Glutamatergic neuron (in vitro differentiated cells): ENCODE results near the gene LUZP4. TPM values are rescaled to one million over a fixed set of nuclear protein-coding genes. Genes with fewer than 3 reads are reported as not detected.
A peak's percentile ranks its signal among the peaks of the same experiment; 100 is the strongest.

ENCODE experiments used
- DNase-seq: peaks from one replicate; pipeline ENCODE4 v3.0.0; 2022
- H3K27ac Mint-ChIP-seq: one replicate; pipeline ENCODE4 v1.8.0; 2020; ENCODE audit warnings: mild to moderate bottlenecking, mixed read lengths, inconsistent platforms; ENCODE audit not compliant: unreplicated experiment
- H3K27me3 Mint-ChIP-seq: one replicate; pipeline ENCODE4 v1.8.0; 2020; ENCODE audit warnings: mild to moderate bottlenecking, moderate library complexity, mixed read lengths, inconsistent platforms; ENCODE audit not compliant: unreplicated experiment
- H3K36me3 Mint-ChIP-seq: one replicate; pipeline ENCODE4 v1.8.0; 2020; ENCODE audit warnings: mild to moderate bottlenecking, mixed read lengths, inconsistent platforms; ENCODE audit not compliant: unreplicated experiment
- H3K4me1 Mint-ChIP-seq: one replicate; pipeline ENCODE4 v1.8.0; 2020; ENCODE audit warnings: mild to moderate bottlenecking, low read depth, mixed read lengths, inconsistent platforms; ENCODE audit not compliant: unreplicated experiment
- H3K4me3 Mint-ChIP-seq: one replicate; pipeline ENCODE4 v1.8.0; 2020; ENCODE audit warnings: mild to moderate bottlenecking, mixed read lengths, inconsistent platforms; ENCODE audit not compliant: unreplicated experiment
- H3K9me3 Mint-ChIP-seq: one replicate; pipeline ENCODE4 v1.8.0; 2020; ENCODE audit warnings: mild to moderate bottlenecking, moderate library complexity, mixed read lengths, inconsistent platforms; ENCODE audit not compliant: unreplicated experiment
- total RNA-seq: library from RNA; stranded (reverse); fragmentation: NEBNext Ultra II Directional; extraction: Animal tissue kit (Norgen Biotek cat#: 25700); gene quantifications from one replicate; pipeline ENCODE4 v1.2.1, GENCODE V29; 2021; ENCODE audit not compliant: unreplicated experiment
- TF ChIP-seq, protein P1 (sequence below): fragments of 200-600 bp; sonication (generic); IDR thresholded peaks from one replicate; pipeline ENCODE4 v1.5.0; 2021; ENCODE audit not compliant: partially characterized antibody, unreplicated experiment

The LUZP4 gene
- total RNA-seq, 1 donor from 2014 or later = not detected

- Mint-ChIP-seq H3K27me3 (no peaks in the 10 kb centered on the region), H3K36me3 (no peaks in the 10 kb centered on the region), H3K4me3 (no peak overlapping the region), H3K27ac (no peak overlapping the region), H3K9me3 (no peaks in the 10 kb centered on the region), H3K4me1 (peaks cover 2% of the 10 kb centered on the region)
- TF ChIP-seq, protein P1, sequence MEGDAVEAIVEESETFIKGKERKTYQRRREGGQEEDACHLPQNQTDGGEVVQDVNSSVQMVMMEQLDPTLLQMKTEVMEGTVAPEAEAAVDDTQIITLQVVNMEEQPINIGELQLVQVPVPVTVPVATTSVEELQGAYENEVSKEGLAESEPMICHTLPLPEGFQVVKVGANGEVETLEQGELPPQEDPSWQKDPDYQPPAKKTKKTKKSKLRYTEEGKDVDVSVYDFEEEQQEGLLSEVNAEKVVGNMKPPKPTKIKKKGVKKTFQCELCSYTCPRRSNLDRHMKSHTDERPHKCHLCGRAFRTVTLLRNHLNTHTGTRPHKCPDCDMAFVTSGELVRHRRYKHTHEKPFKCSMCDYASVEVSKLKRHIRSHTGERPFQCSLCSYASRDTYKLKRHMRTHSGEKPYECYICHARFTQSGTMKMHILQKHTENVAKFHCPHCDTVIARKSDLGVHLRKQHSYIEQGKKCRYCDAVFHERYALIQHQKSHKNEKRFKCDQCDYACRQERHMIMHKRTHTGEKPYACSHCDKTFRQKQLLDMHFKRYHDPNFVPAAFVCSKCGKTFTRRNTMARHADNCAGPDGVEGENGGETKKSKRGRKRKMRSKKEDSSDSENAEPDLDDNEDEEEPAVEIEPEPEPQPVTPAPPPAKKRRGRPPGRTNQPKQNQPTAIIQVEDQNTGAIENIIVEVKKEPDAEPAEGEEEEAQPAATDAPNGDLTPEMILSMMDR = peak; percentile 69
- DNase-seq = no peak
Observed at GRCh38 chrX:115330498-115331168, 41.1 kb downstream of the LUZP4 start.

DNA sequence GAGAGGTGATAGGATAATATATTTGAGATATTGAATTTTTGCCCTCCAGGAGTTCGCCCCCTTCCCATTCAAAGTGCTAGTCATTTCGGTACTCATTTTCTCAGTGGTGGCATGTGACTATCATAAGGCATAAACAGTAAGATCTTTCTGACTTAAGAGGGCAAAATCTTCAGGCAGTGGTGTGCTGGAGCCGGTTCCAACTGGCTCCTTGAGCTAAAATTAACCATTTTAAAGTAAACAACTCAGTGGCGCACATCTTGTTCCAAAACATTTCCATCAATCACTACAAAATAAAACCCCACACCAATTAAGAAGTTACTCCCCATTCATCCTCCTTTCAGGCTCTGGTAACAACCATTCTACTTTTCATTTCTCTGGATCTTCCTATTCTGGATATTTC is 43.3 kb downstream of the LUZP4 start:
- Mint-ChIP-seq H3K4me1 (peaks cover 2% of the 10 kb centered on the region), H3K36me3 (no peaks in the 10 kb centered on the region), H3K4me3 (no peak overlapping the region), H3K27me3 (no peaks in the 10 kb centered on the region), H3K9me3 (no peaks in the 10 kb centered on the region), H3K27ac (no peak overlapping the region)
- TF ChIP-seq, protein P1 = no peak
- DNase-seq = no peak

DNA sequence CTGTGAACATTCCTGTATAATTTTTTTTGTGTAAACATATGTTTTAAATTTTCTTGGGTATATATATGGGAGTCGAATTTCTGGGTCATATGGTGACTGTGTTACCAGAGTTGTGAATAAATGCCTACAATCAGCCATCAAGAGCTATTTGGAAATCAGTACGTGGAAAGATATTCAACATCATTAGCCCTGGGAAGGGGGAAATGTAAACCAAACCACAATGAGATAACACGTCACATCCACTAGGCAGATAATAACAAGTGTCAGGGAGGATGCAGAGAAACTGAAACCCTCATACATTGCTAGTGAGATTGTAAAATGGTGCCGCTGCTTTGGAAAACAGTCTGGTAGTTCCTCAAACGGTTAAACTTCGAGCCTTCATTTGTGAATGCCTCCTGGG is 43.9 kb downstream of the LUZP4 start:
- no peak overlapping the region for H3K27ac Mint-ChIP-seq
- no peak overlapping the region for H3K4me3 Mint-ChIP-seq
- TF ChIP-seq, protein P1 = no peak
- no peaks in the 10 kb centered on the region for H3K27me3 Mint-ChIP-seq
- H3K9me3 Mint-ChIP-seq = no peaks in the 10 kb centered on the region
- no peaks in the 10 kb centered on the region for H3K36me3 Mint-ChIP-seq
- DNase-seq = no peak
- H3K4me1 Mint-ChIP-seq = peaks cover 2% of the 10 kb centered on the region

DNA sequence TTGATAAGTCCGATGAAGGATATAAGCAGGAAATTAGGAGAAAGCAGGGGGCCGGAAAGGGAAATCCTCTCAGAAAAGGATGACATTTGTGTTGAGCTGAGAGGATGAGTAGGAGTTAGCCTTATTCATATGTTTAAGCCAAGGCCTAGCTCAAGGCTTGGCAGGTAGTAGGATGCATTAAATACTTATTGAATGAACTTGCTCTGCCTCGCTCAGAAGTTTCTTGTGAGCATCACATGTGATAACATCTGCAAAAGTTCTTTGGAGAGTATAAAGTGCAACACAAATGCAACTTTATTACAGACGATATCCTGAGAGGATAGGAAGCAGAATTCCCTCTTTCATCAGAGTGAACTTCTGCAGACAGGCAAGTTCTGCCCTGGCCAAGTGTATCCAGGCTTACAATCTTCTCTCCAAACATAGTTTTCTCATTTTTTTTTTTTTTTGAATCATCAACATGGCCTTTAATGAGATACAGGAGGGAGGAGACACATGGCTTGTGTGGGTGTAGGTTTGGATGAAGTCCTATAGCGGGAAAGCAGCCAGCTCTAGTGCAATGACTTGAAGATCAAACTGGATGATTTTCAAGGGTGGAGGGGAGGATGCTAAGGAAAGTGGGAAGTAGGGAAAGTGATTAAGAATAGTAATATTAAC is 48.1 kb downstream of the LUZP4 start:
- DNase-seq = no peak
- Mint-ChIP-seq H3K4me3 (no peak overlapping the region), H3K27ac (no peak overlapping the region), H3K27me3 (no peaks in the 10 kb centered on the region), H3K36me3 (no peaks in the 10 kb centered on the region), H3K9me3 (no peaks in the 10 kb centered on the region), H3K4me1 (peaks cover 2% of the 10 kb centered on the region)
- TF ChIP-seq, protein P1 = no peak

DNA sequence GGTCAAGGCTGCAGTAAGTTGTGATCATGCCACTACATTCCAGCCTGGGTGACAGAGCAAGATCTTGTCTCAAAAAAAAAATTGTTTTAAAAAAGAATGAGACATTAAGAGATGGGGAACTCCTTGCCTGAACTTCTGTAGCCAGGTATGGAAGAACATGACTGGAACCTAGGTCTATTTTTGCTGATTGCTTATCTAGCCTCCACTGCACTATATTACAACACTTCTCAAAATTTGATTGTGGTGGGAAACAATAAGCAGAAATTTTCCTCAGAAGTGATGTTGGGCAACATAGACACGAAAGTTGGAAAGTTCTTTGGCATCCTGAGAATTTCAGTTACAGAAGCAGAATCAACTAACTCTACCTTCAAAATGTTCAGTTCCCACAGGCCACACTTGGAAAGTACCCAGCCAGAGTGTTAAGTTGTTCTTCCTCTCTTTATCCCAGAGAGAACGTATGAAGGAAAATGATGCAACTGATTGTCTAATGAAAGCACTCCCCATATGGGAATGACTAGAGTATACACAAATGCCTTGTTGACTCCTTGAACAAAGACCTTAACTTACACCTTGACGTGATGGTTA is 50.0 kb downstream of the LUZP4 start:
- Mint-ChIP-seq H3K27ac (no peak overlapping the region), H3K4me3 (no peak overlapping the region), H3K9me3 (no peaks in the 10 kb centered on the region), H3K27me3 (no peaks in the 10 kb centered on the region), H3K36me3 (no peaks in the 10 kb centered on the region), H3K4me1 (no peaks in the 10 kb centered on the region)
- TF ChIP-seq, protein P1 = no peak
- no peak for DNase-seq
